ENCODE data around the gene VRK3.
"Not testable (repeated sequence)": the region's sequence is repeated elsewhere in the genome, so short reads cannot be mapped to it uniquely, and the experiment has no call there.

The VRK3 gene

GRCh38 chr19:49954933-49955332, 70.2 kb downstream of the VRK3 start:
- DNase-seq (ENCODE audit: low read depth in 3 of 3), result no peak

GRCh38 chr19:49954092-49954829, 70.9 kb downstream of the VRK3 start:
- no peak for DNase-seq (ENCODE audit: low read depth in 3 of 3)

- DNase-seq (ENCODE audit: low read depth in 3 of 3), result no peak
These were observed 71.8 kb downstream of the VRK3 start for GRCh38 chr19:49953416-49953815.

- no peak for DNase-seq (ENCODE audit: low read depth in 3 of 3)
These were observed 72.3 kb downstream of the VRK3 start for GRCh38 chr19:49952906-49953305.

GRCh38 chr19:49952479-49952836, 72.7 kb downstream of the VRK3 start:
- no peak for DNase-seq (ENCODE audit: low read depth in 3 of 3)

GRCh38 chr19:49951806-49952478, 73.2 kb downstream of the VRK3 start:
- no peak for DNase-seq (ENCODE audit: low read depth in 3 of 3)

GRCh38 chr19:49950956-49951526, 74.1 kb downstream of the VRK3 start:
- no peak for DNase-seq (ENCODE audit: low read depth in 3 of 3)

GRCh38 chr19:49950590-49950948, 74.6 kb downstream of the VRK3 start:
- no peak for DNase-seq (ENCODE audit: low read depth in 3 of 3)

- no peak for DNase-seq (ENCODE audit: low read depth in 3 of 3)
These were observed 75.2 kb downstream of the VRK3 start for GRCh38 chr19:49949742-49950589.

- DNase-seq (ENCODE audit: low read depth in 3 of 3), result no peak
These were observed 78.8 kb downstream of the VRK3 start for GRCh38 chr19:49946415-49946814.

- DNase-seq (ENCODE audit: low read depth in 3 of 3), result not testable (repeated sequence)
These were observed 80.6 kb downstream of the VRK3 start for GRCh38 chr19:49944567-49944966.

- no peak for DNase-seq (ENCODE audit: low read depth in 3 of 3)
These were observed 84.7 kb downstream of the VRK3 start for GRCh38 chr19:49940482-49940791.

GRCh38 chr19:49939721-49940481, 85.3 kb downstream of the VRK3 start:
- DNase-seq (ENCODE audit: low read depth in 3 of 3), result no peak

GRCh38 chr19:49938662-49939061, 86.5 kb downstream of the VRK3 start:
- DNase-seq (ENCODE audit: low read depth in 3 of 3), result no peak

GRCh38 chr19:49937750-49938381, 87.3 kb downstream of the VRK3 start:
- peak; percentile 51 to 65 (median 64) for DNase-seq (ENCODE audit: low read depth in 3 of 3)

- no peak for DNase-seq (ENCODE audit: low read depth in 3 of 3)
These were observed 88.6 kb downstream of the VRK3 start for GRCh38 chr19:49936549-49936948.

GRCh38 chr19:49933643-49934042, 91.5 kb downstream of the VRK3 start:
- no peak for DNase-seq (ENCODE audit: low read depth in 3 of 3)

- DNase-seq (ENCODE audit: low read depth in 3 of 3), result no peak
These were observed 92.4 kb downstream of the VRK3 start for GRCh38 chr19:49932731-49933131.

GRCh38 chr19:49932041-49932451, 93.1 kb downstream of the VRK3 start:
- DNase-seq (ENCODE audit: low read depth in 3 of 3), result no peak

GRCh38 chr19:49931293-49932040, 93.7 kb downstream of the VRK3 start:
- DNase-seq (ENCODE audit: low read depth in 3 of 3), result no peak

Measured in stimulated activated CD4-positive, alpha-beta T cell treated with anti-CD3 and anti-CD28 coated beads, TNF-alpha, amount 100 ng/mL, for 4 hours (primary cell).